ENCODE results near the gene GFOD2. TPM values are rescaled to one million over a fixed set of nuclear protein-coding genes. Genes with fewer than 3 reads are reported as not detected.

The GFOD2 gene
- total RNA-seq, 1 donor from 2014 or later, result 10.7 TPM

GRCh38 chr16:67651039-67651438 is 68.1 kb downstream of the GFOD2 start:
- intact Hi-C loops (cut with DNase I), result no loop called here
- no peak for DNase-seq (ENCODE audit: low spot score)

GRCh38 chr16:67650023-67650422 is 69.1 kb downstream of the GFOD2 start:
- DNase-seq (ENCODE audit: low spot score), result no peak
- intact Hi-C loops (cut with DNase I), result no loop called here

- no peak for DNase-seq (ENCODE audit: low spot score)
- intact Hi-C loops (cut with DNase I), result no loop called here
Measured at GRCh38 chr16:67649494-67649931, 69.6 kb downstream of the GFOD2 start.

- intact Hi-C loops (cut with DNase I), result no loop called here
- no peak for DNase-seq (ENCODE audit: low spot score)
Measured at GRCh38 chr16:67648764-67649407, 70.2 kb downstream of the GFOD2 start.

- intact Hi-C loops (cut with DNase I), result no loop called here
- DNase-seq (ENCODE audit: low spot score), result no peak
Measured at GRCh38 chr16:67648088-67648763, 70.9 kb downstream of the GFOD2 start.

- intact Hi-C loops (cut with DNase I), result no loop called here
- no peak for DNase-seq (ENCODE audit: low spot score)
Measured at GRCh38 chr16:67647681-67648080, 71.4 kb downstream of the GFOD2 start.

GRCh38 chr16:67647111-67647651 is 71.9 kb downstream of the GFOD2 start:
- DNase-seq (ENCODE audit: low spot score), result no peak
- intact Hi-C loops (cut with DNase I), result no loop called here

GRCh38 chr16:67645397-67646121 is 73.6 kb downstream of the GFOD2 start:
- intact Hi-C loops (cut with DNase I), result loop anchor here (2.0 kb wide), 1 partner anchor 125 kb away; no protein-coding TSS in a partner anchor
- DNase-seq (ENCODE audit: low spot score), result no peak

GRCh38 chr16:67644038-67644437 is 75.1 kb downstream of the GFOD2 start:
- intact Hi-C loops (cut with DNase I), result loop anchor here (2.0 kb wide), 1 partner anchor 123 kb away; no protein-coding TSS in a partner anchor

GRCh38 chr16:67641779-67642708 is 77.1 kb downstream of the GFOD2 start:
- DNase-seq (ENCODE audit: low spot score), result peak; percentile 81
- intact Hi-C loops (cut with DNase I), result no loop called here

More at GRCh38 chr16:67644038-67644437, 75.1 kb downstream of the GFOD2 start:
- DNase-seq (ENCODE audit: low spot score), result no peak

- intact Hi-C loops (cut with DNase I), result no loop called here
- DNase-seq (ENCODE audit: low spot score), result peak; percentile 67
Measured at GRCh38 chr16:67637625-67638024, 81.5 kb downstream of the GFOD2 start.

GRCh38 chr16:67636713-67637112 is 82.4 kb downstream of the GFOD2 start:
- DNase-seq (ENCODE audit: low spot score), result peak; percentile 62
- intact Hi-C loops (cut with DNase I), result no loop called here

- DNase-seq (ENCODE audit: low spot score), result no peak
- intact Hi-C loops (cut with DNase I), result no loop called here
Measured at GRCh38 chr16:67632415-67633172, 86.5 kb downstream of the GFOD2 start.

- intact Hi-C loops (cut with DNase I), result no loop called here
- DNase-seq (ENCODE audit: low spot score), result no peak
Measured at GRCh38 chr16:67628216-67628615, 90.9 kb downstream of the GFOD2 start.

Other genes with a start within 250 kb of the GFOD2 start
- 58.8 TPM for gene ATP6V0D1, start 238.2 kb downstream of the GFOD2 start, total RNA-seq
- not detected for gene AGRP, start 235.8 kb downstream of the GFOD2 start, total RNA-seq
- gene RIPOR1, start 190.5 kb downstream of the GFOD2 start, total RNA-seq, result 102 TPM
- gene CTCF, start 156.8 kb downstream of the GFOD2 start, total RNA-seq, result 25.6 TPM
- 0.40 TPM for gene CARMIL2, start 74.2 kb downstream of the GFOD2 start, total RNA-seq
- gene ACD, start 59.1 kb downstream of the GFOD2 start, total RNA-seq, result 9.3 TPM
- 3.4 TPM for gene PARD6A, start 58.4 kb downstream of the GFOD2 start, total RNA-seq
- gene ENKD1, start 52.6 kb downstream of the GFOD2 start, total RNA-seq, result 8.5 TPM
- 5.6 TPM for gene C16orf86, start 52.5 kb downstream of the GFOD2 start, total RNA-seq
- 16.4 TPM for gene RANBP10, start 87.2 kb upstream of the GFOD2 start, total RNA-seq
- 0.51 TPM for gene TSNAXIP1, start 87.6 kb upstream of the GFOD2 start, total RNA-seq
- 23.0 TPM for gene THAP11, start 123.0 kb upstream of the GFOD2 start, total RNA-seq
- 87.1 TPM for gene NUTF2, start 127.6 kb upstream of the GFOD2 start, total RNA-seq
- gene CENPT, start 128.4 kb upstream of the GFOD2 start, total RNA-seq, result 27.9 TPM
- 43.8 TPM for gene EDC4, start 153.7 kb upstream of the GFOD2 start, total RNA-seq
- 2.1 TPM for gene NRN1L, start 165.6 kb upstream of the GFOD2 start, total RNA-seq
- gene PSKH1, start 173.9 kb upstream of the GFOD2 start, total RNA-seq, result 22.6 TPM
- not detected for gene CTRL, start 212.5 kb upstream of the GFOD2 start, total RNA-seq
- gene PSMB10, start 217.5 kb upstream of the GFOD2 start, total RNA-seq, result 66.1 TPM
- 29.8 TPM for gene LCAT, start 224.8 kb upstream of the GFOD2 start, total RNA-seq
- 121 TPM for gene SLC12A4, start 249.3 kb upstream of the GFOD2 start, total RNA-seq